ENCODE measurements around the gene CCDC160.

DNA sequence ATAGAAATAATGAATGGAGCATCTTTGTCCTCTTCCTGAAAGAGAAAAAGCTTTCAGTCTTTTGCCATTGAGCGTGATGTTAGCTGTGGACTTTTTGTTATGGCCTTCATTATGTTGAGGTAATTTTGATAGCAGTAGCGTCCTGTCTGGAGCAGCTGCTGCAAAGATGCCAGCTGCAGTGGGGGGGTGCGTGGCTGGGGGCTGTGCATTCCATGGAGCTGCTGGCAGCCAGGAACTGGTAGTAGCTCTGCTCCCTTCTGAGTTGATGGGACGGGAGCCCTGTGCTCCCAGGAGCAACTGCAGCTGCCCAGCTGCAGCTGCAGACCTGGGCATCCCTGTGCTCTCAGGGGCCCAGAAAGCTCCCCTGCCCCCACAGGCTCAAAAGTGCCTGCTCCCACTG lies 50.4 kb downstream of the CCDC160 start:
- TF ChIP-seq POLR2A (IDR thresholded peaks at IDR 0.05) = no peak
- TF ChIP-seq, protein P1, sequence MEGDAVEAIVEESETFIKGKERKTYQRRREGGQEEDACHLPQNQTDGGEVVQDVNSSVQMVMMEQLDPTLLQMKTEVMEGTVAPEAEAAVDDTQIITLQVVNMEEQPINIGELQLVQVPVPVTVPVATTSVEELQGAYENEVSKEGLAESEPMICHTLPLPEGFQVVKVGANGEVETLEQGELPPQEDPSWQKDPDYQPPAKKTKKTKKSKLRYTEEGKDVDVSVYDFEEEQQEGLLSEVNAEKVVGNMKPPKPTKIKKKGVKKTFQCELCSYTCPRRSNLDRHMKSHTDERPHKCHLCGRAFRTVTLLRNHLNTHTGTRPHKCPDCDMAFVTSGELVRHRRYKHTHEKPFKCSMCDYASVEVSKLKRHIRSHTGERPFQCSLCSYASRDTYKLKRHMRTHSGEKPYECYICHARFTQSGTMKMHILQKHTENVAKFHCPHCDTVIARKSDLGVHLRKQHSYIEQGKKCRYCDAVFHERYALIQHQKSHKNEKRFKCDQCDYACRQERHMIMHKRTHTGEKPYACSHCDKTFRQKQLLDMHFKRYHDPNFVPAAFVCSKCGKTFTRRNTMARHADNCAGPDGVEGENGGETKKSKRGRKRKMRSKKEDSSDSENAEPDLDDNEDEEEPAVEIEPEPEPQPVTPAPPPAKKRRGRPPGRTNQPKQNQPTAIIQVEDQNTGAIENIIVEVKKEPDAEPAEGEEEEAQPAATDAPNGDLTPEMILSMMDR (IDR thresholded peaks at IDR 0.05) = no peak
